ENCODE data around the gene AGBL1.

The AGBL1 gene

DNA sequence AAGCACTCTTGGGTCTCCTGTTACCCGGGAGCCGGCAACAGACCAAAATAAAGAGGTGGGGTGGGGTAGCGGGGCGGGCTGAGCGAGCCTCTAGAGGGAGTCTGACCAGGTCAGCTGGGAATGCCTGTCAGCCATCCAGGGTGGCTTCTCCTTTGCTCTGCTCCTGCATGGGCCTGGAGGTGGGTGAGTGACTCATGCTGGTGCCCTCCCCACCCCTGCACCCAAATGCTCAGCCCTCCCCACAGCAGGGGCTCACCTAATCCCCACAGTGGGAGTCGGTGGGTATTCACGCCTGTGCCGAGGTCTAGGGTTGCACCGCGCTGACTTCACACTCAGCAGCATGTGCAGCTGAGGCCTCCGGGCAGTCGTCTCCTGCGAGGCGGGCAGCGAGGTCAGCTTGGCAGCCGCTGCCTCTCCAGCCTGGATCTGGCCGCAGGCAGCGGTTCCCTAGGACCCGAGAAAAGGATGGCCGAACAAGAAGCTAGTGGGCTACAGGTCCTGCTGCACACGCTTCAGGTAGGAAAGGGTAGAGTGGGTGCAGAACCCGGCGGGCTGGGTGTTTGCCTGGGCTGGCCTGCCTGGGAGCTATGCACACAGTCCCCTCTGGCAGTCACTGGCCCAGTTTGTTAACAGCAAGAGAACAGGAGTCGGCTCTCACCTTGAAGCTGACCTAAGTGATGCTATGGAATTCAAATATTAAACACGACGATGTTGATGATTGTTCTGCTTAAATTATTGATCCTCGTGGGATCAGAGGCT lies at the start of gene AGBL1:
AGBL1 (plus strand) TSS at position 364 of the 759 bp plus-strand sequence.
- no peak for DNase-seq (ENCODE audit: low read depth in 2 of 2)
- H3K4me3 ChIP-seq (replicated peaks in 1 of 2; ENCODE audit: low read depth in 2 of 2, low read length in 2 of 2) = no peak within 1 kb of the TSS
- TF ChIP-seq, protein P1, sequence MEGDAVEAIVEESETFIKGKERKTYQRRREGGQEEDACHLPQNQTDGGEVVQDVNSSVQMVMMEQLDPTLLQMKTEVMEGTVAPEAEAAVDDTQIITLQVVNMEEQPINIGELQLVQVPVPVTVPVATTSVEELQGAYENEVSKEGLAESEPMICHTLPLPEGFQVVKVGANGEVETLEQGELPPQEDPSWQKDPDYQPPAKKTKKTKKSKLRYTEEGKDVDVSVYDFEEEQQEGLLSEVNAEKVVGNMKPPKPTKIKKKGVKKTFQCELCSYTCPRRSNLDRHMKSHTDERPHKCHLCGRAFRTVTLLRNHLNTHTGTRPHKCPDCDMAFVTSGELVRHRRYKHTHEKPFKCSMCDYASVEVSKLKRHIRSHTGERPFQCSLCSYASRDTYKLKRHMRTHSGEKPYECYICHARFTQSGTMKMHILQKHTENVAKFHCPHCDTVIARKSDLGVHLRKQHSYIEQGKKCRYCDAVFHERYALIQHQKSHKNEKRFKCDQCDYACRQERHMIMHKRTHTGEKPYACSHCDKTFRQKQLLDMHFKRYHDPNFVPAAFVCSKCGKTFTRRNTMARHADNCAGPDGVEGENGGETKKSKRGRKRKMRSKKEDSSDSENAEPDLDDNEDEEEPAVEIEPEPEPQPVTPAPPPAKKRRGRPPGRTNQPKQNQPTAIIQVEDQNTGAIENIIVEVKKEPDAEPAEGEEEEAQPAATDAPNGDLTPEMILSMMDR (IDR thresholded peaks at IDR 0.05; ENCODE audit: low read depth, low read length) = no peak

GRCh38 chr15:86034904-86035303 lies 44.8 kb upstream of the AGBL1 start:
- TF ChIP-seq, protein P1 (IDR thresholded peaks at IDR 0.05; ENCODE audit: low read depth, low read length) = no peak
- DNase-seq (ENCODE audit: low read depth in 2 of 2) = no peak
- no peak overlapping the region for H3K4me3 ChIP-seq (replicated peaks in 1 of 2; ENCODE audit: low read depth in 2 of 2, low read length in 2 of 2)

- TF ChIP-seq, protein P1 (IDR thresholded peaks at IDR 0.05; ENCODE audit: low read depth, low read length) = no peak
- no peak for DNase-seq (ENCODE audit: low read depth in 2 of 2)
- H3K4me3 ChIP-seq (replicated peaks in 1 of 2; ENCODE audit: low read depth in 2 of 2, low read length in 2 of 2) = no peak overlapping the region
Measured at GRCh38 chr15:86036243-86036642, 43.4 kb upstream of the AGBL1 start.

GRCh38 chr15:86038491-86038890 lies 41.2 kb upstream of the AGBL1 start:
- TF ChIP-seq, protein P1 (IDR thresholded peaks at IDR 0.05; ENCODE audit: low read depth, low read length) = no peak
- H3K4me3 ChIP-seq (replicated peaks in 1 of 2; ENCODE audit: low read depth in 2 of 2, low read length in 2 of 2) = no peak overlapping the region

DNA sequence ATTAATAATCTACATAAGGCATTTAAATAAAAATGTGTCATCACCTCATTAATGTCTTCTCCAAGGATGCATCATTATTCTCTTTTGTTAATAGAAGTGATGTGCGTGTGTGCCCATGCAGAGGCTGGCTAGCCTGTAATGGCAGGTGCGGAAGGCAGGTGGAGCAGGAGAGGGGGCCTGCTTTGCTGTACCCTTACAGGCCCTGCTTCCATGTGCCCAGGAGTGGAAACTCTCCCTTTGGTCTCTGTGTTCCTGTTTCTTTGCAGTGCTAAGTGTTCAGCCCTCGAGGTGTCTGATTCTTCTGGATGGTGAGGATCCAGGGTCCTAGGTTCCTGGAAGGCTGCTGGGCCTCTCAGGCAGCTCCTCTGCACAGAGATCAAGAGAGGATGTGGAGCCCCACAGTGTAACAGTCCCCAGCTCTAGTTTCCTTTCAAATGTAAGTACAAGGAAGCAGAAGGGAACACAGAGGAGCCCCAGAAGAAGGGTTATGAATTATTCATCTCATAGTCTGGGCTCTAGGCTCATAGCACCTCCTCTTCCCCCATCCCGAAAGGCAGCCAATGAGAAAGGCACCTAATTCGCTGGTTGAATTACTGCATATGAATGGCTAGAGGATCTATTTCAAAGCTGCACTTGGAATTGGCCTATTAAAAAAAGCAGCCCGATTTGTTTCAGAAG lies 39.2 kb upstream of the AGBL1 start:
- no peak overlapping the region for H3K4me3 ChIP-seq (replicated peaks in 1 of 2; ENCODE audit: low read depth in 2 of 2, low read length in 2 of 2)

More at GRCh38 chr15:86038491-86038890, 41.2 kb upstream of the AGBL1 start:
- no peak for DNase-seq (ENCODE audit: low read depth in 2 of 2)

DNA sequence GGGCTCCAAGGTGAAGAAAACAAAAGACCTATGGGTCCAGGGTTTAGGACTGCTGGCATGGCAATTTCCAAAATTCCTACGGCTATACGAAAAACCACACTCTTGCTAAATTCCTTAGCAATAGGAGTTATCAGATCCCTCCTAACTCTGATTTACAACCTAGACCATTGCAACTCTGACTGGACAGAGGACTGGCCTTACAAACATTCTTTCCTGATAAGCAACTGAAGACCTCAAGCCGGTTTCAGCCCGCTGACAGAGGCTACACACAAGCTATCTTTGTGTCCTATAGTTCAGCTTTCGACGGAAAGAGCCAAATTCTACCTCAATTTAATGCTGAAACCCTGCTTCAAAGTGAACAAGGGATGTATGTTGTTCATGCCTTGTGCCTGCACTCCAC lies 38.3 kb upstream of the AGBL1 start:
- TF ChIP-seq, protein P1 (IDR thresholded peaks at IDR 0.05; ENCODE audit: low read depth, low read length) = no peak
- DNase-seq (ENCODE audit: low read depth in 2 of 2) = no peak
- no peak overlapping the region for H3K4me3 ChIP-seq (replicated peaks in 1 of 2; ENCODE audit: low read depth in 2 of 2, low read length in 2 of 2)

More for the DNA sequence above, 39.2 kb upstream of the AGBL1 start:
- TF ChIP-seq, protein P1 (IDR thresholded peaks at IDR 0.05; ENCODE audit: low read depth, low read length) = no peak
- no peak for DNase-seq (ENCODE audit: low read depth in 2 of 2)
